HEK293 (cell line): Measurements from ENCODE around the gene FUT9.

Source experiments
- CTCF ChIA-PET: fragments of 350-600 bp; formaldehyde crosslinking; extraction: SDS; loops from one replicate; lab custom pipeline; 2021; ENCODE audit warnings: antibody characterized with exemption; lab: Yijun Ruan, JAX
- POLR2A ChIA-PET: fragments of 300-600 bp; formaldehyde crosslinking; extraction: SDS; loops from one replicate; lab custom pipeline; 2020; ENCODE audit warnings: antibody characterized with exemption, inconsistent platforms; lab: Yijun Ruan, JAX
- H3K27ac ChIP-seq: fragments of 200-500 bp; sonication (Bioruptor generic); 2 replicates; pipeline ENCODE4 v1.5.1; 2014; ENCODE audit warnings: low read depth, low read length, control low read depth, inconsistent platforms; ENCODE audit errors: extremely low read depth
- H3K36me3 ChIP-seq, 2 experiments: fragments of 200-500 bp in 1 of 2; sonication (Bioruptor generic) in 1 of 2; 1 replicate in 1 of 2; 2 replicates in 1 of 2; pipeline ENCODE4 v1.5.1; 2014 to 2017; ENCODE audit warnings: inconsistent platforms in 2 of 2, low read length in 2 of 2; ENCODE audit not compliant: control insufficient read depth in 2 of 2, insufficient read depth in 1 of 2
- H3K4me1 ChIP-seq: fragments of 200-500 bp; sonication (Bioruptor generic); 2 replicates; pipeline ENCODE4 v1.5.1; 2014; ENCODE audit warnings: mild to moderate bottlenecking, low read length, inconsistent platforms; ENCODE audit not compliant: control insufficient read depth, insufficient read depth
- H3K4me3 ChIP-seq: 2 replicates; pipeline ENCODE4 v1.5.1; 2011; ENCODE audit warnings: low read depth, mild to moderate bottlenecking, control low read depth, low read length, moderate library complexity
- H3K9me3 ChIP-seq: fragments of 200-500 bp; sonication (Bioruptor generic); 2 replicates; pipeline ENCODE4 v1.5.1; 2014; ENCODE audit warnings: low read depth, low read length, inconsistent platforms; ENCODE audit not compliant: control insufficient read depth, insufficient read depth
- EGR2 ChIP-seq: fragments of 450-650 bp; formaldehyde crosslinking; IDR thresholded peaks from 2 replicates; pipeline ENCODE4 v1.5.1; 2016; ENCODE audit warnings: low read depth, missing biosample characterization, missing genetic modification characterization
- FEZF1 ChIP-seq: fragments of 450-650 bp; formaldehyde crosslinking; IDR thresholded peaks from 2 replicates; pipeline ENCODE4 v1.5.1; 2016; ENCODE audit warnings: missing biosample characterization, missing genetic modification characterization
- GFI1B ChIP-seq: fragments of 450-650 bp; formaldehyde crosslinking; IDR thresholded peaks from 2 replicates; pipeline ENCODE4 v1.5.1; 2016; ENCODE audit warnings: missing biosample characterization, missing genetic modification characterization
- HOXD13 ChIP-seq: sonication (generic); formaldehyde crosslinking; IDR thresholded peaks from 2 replicates; pipeline ENCODE4 v1.8.0; 2022; ENCODE audit warnings: missing genetic modification reagents, borderline replicate concordance
- OVOL3 ChIP-seq: fragments of 450-650 bp; formaldehyde crosslinking; IDR thresholded peaks from 2 replicates; pipeline ENCODE4 v1.5.1; 2016; ENCODE audit warnings: missing biosample characterization, missing genetic modification characterization
- PBX3 ChIP-seq: sonication (generic); formaldehyde crosslinking; IDR thresholded peaks from 2 replicates; pipeline ENCODE4 v1.8.1; 2022; ENCODE audit warnings: mild to moderate bottlenecking, moderate library complexity, missing genetic modification reagents
- PRDM6 ChIP-seq: fragments of 450-650 bp; formaldehyde crosslinking; IDR thresholded peaks from 2 replicates; pipeline ENCODE4 v1.5.1; 2017; ENCODE audit warnings: missing biosample characterization, missing genetic modification characterization
- SETDB1 ChIP-seq: IDR thresholded peaks from one replicate; pipeline ENCODE4 v1.6.1; 2017; ENCODE audit warnings: mild to moderate bottlenecking, low read length, moderate library complexity, mixed read lengths; ENCODE audit not compliant: insufficient read length
- SP3 ChIP-seq: fragments of 450-650 bp; formaldehyde crosslinking; IDR thresholded peaks from 2 replicates; pipeline ENCODE4 v1.5.1; 2016; ENCODE audit warnings: missing biosample characterization, missing genetic modification characterization
- ZBTB10 ChIP-seq: fragments of 450-650 bp; formaldehyde crosslinking; IDR thresholded peaks from 2 replicates; pipeline ENCODE4 v1.5.1; 2016; ENCODE audit warnings: missing biosample characterization, missing genetic modification characterization
- ZBTB21 ChIP-seq: fragments of 450-650 bp; formaldehyde crosslinking; IDR thresholded peaks from 2 replicates; pipeline ENCODE4 v1.5.1; 2017; ENCODE audit warnings: missing biosample characterization, missing genetic modification characterization
- ZBTB49 ChIP-seq: fragments of 450-650 bp; formaldehyde crosslinking; IDR thresholded peaks from 2 replicates; pipeline ENCODE4 v1.5.1; 2016; ENCODE audit warnings: missing biosample characterization, missing genetic modification characterization, low read depth
- ZBTB7A ChIP-seq: fragments of 450-650 bp; formaldehyde crosslinking; IDR thresholded peaks from 2 replicates; pipeline ENCODE4 v1.5.1; 2016; ENCODE audit warnings: low read depth, missing biosample characterization, missing genetic modification characterization
- ZFP41 ChIP-seq: fragments of 450-650 bp; formaldehyde crosslinking; IDR thresholded peaks from 2 replicates; pipeline ENCODE4 v1.5.1; 2016; ENCODE audit warnings: missing biosample characterization, missing genetic modification characterization, borderline replicate concordance
- ZNF140 ChIP-seq: fragments of 450-650 bp; formaldehyde crosslinking; IDR thresholded peaks from 2 replicates; pipeline ENCODE4 v1.5.1; 2016; ENCODE audit warnings: missing biosample characterization, missing genetic modification characterization
- ZNF155 ChIP-seq: fragments of 450-650 bp; formaldehyde crosslinking; IDR thresholded peaks from 2 replicates; pipeline ENCODE4 v1.5.1; 2016; ENCODE audit warnings: missing biosample characterization, missing genetic modification characterization
- ZNF174 ChIP-seq: fragments of 450-650 bp; formaldehyde crosslinking; IDR thresholded peaks from 2 replicates; pipeline ENCODE4 v1.5.0; 2017; ENCODE audit warnings: missing biosample characterization, mild to moderate bottlenecking, missing genetic modification characterization
- ZNF175 ChIP-seq: fragments of 450-650 bp; formaldehyde crosslinking; IDR thresholded peaks from 2 replicates; pipeline ENCODE4 v1.5.1; 2016; ENCODE audit warnings: missing biosample characterization, missing genetic modification characterization
- ZNF23 ChIP-seq: fragments of 450-650 bp; formaldehyde crosslinking; IDR thresholded peaks from 2 replicates; pipeline ENCODE4 v1.5.1; 2016; ENCODE audit warnings: missing biosample characterization, missing genetic modification characterization, borderline replicate concordance
- ZNF391 ChIP-seq: fragments of 450-650 bp; formaldehyde crosslinking; IDR thresholded peaks from 2 replicates; pipeline ENCODE4 v1.5.1; 2016; ENCODE audit warnings: low read depth, missing biosample characterization, missing genetic modification characterization, borderline replicate concordance
- ZNF433 ChIP-seq: fragments of 450-650 bp; formaldehyde crosslinking; IDR thresholded peaks from 2 replicates; pipeline ENCODE4 v1.5.1; 2016; ENCODE audit warnings: missing biosample characterization, missing genetic modification characterization, low read depth
- ZNF48 ChIP-seq: fragments of 450-650 bp; formaldehyde crosslinking; IDR thresholded peaks from 2 replicates; pipeline ENCODE4 v1.5.1; 2016; ENCODE audit warnings: missing biosample characterization, missing genetic modification characterization
- ZNF600 ChIP-seq: fragments of 450-650 bp; formaldehyde crosslinking; IDR thresholded peaks from 2 replicates; pipeline ENCODE4 v1.5.1; 2016; ENCODE audit warnings: missing biosample characterization, missing genetic modification characterization
- ZNF645 ChIP-seq: fragments of 450-650 bp; formaldehyde crosslinking; IDR thresholded peaks from 2 replicates; pipeline ENCODE4; 2016; ENCODE audit warnings: missing biosample characterization, missing genetic modification characterization
- ZNF670 ChIP-seq: fragments of 450-650 bp; formaldehyde crosslinking; IDR thresholded peaks from 2 replicates; pipeline ENCODE4 v1.5.1; 2016; ENCODE audit warnings: missing biosample characterization, missing genetic modification characterization, low read depth
- ZNF843 ChIP-seq: fragments of 450-650 bp; formaldehyde crosslinking; IDR thresholded peaks from 2 replicates; pipeline ENCODE4 v1.5.1; 2016; ENCODE audit warnings: missing biosample characterization, missing genetic modification characterization
- ZSCAN30 ChIP-seq: fragments of 450-650 bp; IDR thresholded peaks from 2 replicates; pipeline ENCODE4 v1.5.1; 2018; ENCODE audit warnings: missing biosample characterization, mild to moderate bottlenecking, missing genetic modification characterization, moderate library complexity

Gene FUT9

GRCh38 chr6:96007663-96008062 lies 8.1 kb upstream of the FUT9 start:
- no peaks in the 10 kb centered on the region for H3K4me1 ChIP-seq
- no peaks in the 10 kb centered on the region for H3K9me3 ChIP-seq
- no peak overlapping the region for H3K4me3 ChIP-seq
- no peak overlapping the region for H3K27ac ChIP-seq
- no peaks in the 10 kb centered on the region for H3K36me3 ChIP-seq
- POLR2A ChIA-PET = no interaction called here
- TF ChIP-seq PRDM6 (no peak), ZBTB10 (tag by site-specific recombination) (no peak), ZNF433 (tag by site-specific recombination) (no peak), HOXD13 (CRISPR knock-in tag) (no peak), ZBTB21 (no peak), ZNF174 (tag by site-specific recombination) (no peak), ZNF391 (no peak), ZNF48 (no peak), ZBTB49 (no peak), ZNF140 (tag by site-specific recombination) (no peak), SP3 (no peak), SETDB1 (no peak), FEZF1 (tag by site-specific recombination) (no peak), ZBTB7A (tag by site-specific recombination) (no peak)
- CTCF ChIA-PET = interaction anchor here (0.5 to 0.7 kb wide), 2 partner anchors 11 to 366 kb away, joined by 3 to 4 read pairs; no protein-coding TSS in a partner anchor

GRCh38 chr6:96013531-96013930 lies 2.2 kb upstream of the FUT9 start:
- ChIA-PET POLR2A (no interaction called here), CTCF (interaction anchor here (0.6 kb wide), 1 partner anchor 154 kb away, joined by 3 read pairs; no protein-coding TSS in a partner anchor)
- TF ChIP-seq ZNF391 (no peak), ZNF175 (tag by site-specific recombination) (no peak), ZNF155 (no peak), ZNF645 (no peak), ZNF843 (tag by site-specific recombination) (no peak), OVOL3 (tag by site-specific recombination) (no peak), GFI1B (tag by site-specific recombination) (no peak), ZFP41 (tag by site-specific recombination) (no peak), ZNF600 (no peak), EGR2 (no peak), ZNF670 (no peak), ZBTB7A (tag by site-specific recombination) (no peak), ZSCAN30 (tag by site-specific recombination) (no peak), PBX3 (no peak), ZNF23 (tag by site-specific recombination) (no peak)

More at GRCh38 chr6:96013531-96013930, 2.2 kb upstream of the FUT9 start:
- no peak overlapping the region for H3K27ac ChIP-seq
- H3K4me1 ChIP-seq = no peaks in the 10 kb centered on the region
- H3K36me3 ChIP-seq = no peaks in the 10 kb centered on the region
- no peaks in the 10 kb centered on the region for H3K9me3 ChIP-seq
- no peak overlapping the region for H3K4me3 ChIP-seq
